Stimulated activated CD8-positive, alpha-beta memory T cell treated with anti-CD3 and anti-CD28 coated beads, Interleukin-4, amount 100 ng/mL, for 4 hours (primary cell): ENCODE data around the gene ICAM2.
A peak's percentile ranks its signal among the peaks of the same experiment; 100 is the strongest.
"Not testable (repeated sequence)": the region's sequence is repeated elsewhere in the genome, so short reads cannot be mapped to it uniquely, and the experiment has no call there.

Experiments used
- DNase-seq, 2 donors: peaks; one replicate each; pipeline ENCODE4 v3.0.0-alpha.2; 2020; ENCODE audit warnings: low read depth in 2 of 2, low spot score in 1 of 2

The ICAM2 gene

DNA sequence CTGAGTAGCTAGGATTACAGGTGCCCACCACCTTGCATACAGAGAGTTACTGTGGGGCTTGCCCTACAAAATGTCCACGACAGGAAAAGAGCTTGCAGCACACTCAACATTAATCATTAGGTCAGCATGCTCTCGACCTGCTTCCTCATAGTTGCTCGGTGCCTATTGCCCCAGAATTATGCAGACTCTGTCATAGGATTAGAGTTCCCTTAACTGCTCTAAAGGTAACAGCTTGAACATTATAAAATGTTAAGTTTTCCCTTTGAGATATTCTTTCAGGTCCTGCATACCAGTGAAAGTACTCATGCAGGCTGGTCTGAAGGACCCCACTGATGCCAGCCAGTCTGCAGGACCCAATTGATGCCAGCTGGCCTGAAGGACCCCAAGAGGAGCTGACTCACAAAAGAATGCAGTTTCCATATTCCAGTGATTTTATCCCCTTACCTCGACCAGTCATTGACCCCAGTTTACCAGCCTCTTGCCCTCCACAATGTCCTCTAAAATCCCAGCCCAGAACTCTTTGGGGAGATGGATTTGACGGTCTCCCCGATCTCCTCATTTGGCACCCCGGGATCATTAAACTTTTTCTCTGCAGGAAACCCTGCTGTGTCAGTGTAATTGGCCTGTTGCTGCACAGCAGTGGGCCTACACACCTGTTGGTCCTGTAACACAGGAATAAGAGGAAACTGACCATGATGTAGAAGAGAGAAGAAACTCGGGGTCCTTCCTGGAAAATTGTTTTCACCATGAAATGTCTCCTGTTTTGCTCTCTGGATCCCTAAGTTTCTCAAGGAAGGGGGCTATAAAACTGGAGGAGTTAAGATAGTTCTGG lies 10.6 kb downstream of the ICAM2 start:
- DNase-seq: no peak

DNA sequence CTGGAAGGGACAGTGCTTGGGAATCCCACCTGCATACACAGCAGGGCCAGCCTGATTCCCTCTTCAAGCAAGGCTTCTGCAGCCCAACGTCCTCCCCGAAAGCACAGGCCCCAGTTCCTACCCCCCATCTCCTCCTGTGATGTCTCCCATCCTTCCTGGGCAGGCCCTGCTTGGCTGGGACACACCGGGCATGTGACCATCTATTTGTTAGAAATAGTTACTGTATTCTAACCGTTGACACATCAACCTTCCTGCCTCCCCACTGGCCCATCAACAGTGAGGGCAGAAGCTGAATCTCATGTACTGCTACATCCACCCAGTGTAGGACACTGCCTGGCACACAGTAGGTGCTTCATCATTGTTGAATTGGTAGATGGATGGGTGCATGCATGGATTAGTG lies 11.6 kb downstream of the ICAM2 start:
- DNase-seq: no peak

DNA sequence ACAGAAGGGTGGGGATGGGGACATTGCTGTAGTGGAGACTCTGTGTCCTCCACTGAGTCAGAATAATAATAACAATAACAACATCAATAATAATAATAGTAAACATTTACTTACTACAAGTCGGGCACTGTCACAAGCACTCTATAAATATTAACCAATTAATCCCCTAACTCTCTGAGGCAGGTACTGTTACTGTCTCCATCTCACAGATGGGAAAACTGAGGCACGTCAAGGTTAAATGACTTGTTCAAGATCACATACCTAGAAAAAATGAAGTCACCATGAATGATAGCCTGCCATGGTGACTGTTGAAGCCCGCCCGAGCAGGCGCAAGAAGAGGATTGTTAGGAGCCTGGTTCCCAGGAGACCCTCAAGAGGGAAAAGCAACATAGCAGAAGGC lies 12.1 kb downstream of the ICAM2 start:
- no peak for DNase-seq

DNA sequence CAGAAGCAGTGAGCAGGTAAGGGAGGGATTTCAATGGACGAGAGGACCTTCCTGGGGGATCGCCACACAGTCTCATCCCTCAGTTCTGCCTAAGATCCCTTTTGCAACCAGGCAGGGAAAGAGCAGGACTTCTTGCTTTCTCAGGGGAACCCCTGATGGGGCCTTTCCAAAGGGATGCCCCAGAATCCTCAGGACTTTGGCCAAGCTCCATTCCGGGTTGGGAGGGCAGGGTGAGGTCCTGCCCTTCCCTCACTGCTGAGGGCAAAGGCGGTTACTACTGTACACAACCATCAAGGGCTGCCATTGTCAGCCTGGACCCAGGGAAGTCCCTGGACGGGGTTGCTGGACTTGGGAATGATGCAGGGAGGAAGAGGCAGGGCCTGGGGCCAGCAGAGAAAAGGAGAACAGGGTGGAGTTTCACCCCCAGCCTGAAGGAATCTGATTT lies 12.6 kb downstream of the ICAM2 start:
- DNase-seq: no peak

DNA sequence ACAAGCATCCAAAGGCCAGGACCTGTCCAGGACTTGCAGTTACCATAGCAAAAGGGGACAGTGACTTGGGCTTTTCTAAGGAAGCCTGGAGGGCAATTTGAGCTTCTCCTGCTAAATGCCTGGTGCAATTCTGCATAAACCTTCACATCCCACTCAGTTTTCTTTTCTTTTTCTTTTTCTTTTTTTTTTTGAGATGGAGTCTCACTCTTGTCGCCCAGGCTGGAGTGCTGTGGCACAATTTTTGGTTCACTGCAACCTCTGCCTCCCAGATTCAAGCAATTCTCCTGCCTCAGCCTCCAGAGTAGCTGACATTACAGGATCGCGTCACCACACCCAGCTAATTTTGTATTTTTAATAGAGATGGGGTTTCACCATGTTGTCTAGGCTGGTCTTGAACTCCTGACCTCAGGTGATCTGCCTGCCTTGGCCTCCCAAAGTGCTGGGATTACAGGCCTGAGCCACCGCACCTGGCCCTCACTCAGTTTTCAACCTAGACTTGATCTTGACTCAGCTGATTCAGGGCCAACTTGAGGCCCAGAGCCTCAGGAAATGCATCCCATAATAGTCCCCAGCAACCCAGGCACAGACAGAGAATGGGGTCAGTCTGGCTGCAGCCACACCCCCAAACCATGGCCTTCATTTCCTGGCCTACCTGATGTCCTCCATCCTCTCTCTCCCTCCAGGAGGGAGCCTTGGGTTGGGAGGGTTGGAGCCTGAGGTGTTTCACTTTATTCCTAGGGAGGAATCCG lies 13.2 kb downstream of the ICAM2 start:
- not testable (repeated sequence) for DNase-seq

DNA sequence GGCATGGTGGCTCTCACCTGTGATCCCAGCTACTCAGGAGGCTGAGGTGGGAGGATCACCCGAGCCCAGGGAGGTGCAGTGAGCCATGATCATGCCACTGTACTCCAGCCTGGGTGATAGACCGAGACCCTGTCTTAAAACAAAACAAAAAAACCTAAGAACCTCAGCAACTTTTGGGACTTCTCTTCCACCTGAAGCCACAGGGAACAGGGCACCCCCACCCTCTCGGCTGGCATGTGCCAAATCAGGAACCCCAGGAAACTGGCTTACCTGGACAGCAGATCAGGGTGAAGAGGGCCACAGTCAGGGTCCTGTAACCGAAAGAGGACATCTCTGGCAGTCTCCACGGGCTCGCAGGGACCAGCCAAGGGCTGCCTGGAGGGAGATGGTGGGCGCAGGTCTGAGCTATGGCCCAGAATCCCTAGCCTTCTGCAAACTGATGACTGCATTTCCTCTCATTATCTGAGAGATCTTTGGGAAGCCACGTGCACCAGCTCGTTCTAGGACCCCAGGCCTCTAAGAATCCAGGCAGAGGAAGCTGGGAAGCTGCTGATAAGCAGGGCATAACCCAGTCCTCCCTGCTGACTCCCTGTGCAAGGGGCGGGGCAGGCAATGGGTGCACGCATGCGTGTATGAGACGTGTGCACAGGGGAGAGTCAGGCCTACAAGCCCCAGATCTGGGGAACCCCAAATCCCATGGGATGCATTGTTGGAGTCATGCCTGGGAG lies 13.9 kb downstream of the ICAM2 start:
- DNase-seq: no peak

DNA sequence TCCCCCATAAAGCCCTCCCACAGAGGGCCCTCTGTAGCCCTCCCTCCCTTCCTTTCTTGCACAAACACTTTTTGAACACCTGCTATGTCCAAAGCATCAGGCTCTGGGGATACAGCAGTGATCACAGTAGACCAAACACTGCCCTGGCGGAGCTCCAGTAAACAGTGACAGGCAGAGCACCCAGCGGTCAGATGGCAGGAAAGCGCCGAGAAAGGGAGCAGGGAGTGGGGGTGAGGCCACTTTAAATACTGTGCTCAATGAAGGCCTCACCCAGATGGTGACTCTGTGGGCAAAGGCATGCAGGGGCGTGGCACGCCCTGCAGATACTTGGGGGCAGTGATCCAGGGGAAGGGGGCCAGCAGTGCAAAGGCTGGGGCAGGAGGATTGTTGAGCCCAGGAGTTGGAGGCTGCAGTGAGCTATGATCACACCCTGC lies 14.7 kb downstream of the ICAM2 start:
- no peak for DNase-seq

DNA sequence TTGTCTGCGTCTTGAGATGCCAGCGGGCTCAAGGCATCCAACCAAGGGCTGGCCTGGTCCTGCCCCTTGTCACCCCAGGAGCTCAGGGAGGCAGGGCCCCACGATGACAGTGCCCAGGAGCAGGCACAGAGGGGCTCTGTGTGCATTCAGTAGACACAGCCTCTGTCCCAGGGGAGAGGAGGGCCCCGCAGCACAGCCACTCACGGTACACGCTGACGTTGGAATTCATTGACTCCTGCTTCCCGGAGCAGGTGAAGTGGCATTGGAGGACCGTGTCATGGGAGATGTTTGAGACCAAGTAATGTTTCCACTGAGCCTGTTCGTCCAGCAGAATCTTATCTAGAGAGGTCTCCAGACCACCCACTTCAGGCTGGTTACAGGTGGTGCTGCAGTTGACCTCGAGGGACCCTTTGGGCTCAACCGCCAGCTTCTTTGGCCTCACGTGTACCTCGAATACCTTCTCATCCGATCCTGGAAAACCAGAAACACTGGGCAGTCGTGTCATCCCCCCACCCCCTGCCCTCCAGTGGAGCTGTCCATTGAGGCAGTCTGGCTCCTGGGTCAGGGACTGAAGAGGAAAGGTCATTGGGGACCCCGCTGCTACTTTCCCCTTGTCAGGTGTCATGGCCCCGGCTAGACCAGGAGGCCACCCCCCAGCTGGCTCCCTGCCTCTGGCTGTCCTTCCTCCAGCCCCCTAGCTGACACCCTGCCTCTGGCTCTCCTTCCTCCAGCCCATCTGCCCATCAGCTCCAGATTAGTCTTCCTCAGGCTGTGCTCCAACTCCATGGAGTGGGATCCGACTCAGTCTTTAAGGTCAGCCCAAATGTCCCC lies 15.3 kb downstream of the ICAM2 start:
- no peak for DNase-seq

DNA sequence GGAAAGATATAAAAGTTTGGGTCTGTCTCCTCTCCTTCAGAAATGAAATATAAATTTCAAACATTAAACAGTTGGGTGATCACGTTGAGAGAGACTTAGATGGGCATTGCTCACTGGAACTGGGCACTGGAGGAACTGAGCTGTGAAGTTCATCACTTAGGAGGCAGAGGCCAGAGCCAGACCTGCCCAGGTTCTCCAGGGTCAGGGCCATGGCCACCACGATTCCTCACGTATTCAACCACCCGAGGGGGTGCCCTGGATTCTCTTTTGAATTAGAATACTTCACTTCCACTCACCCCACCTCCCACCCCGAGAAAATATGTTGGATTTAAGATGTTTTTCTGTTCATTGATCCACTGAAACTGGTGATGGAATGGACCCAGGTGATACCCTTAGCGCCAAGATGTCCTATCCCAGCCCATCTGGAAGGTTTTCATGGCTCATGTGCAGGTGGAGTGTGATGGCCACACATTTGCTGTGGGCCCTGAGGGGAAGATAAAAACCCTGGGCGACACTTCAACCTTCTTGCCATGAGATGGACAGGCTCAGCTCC lies 16.1 kb downstream of the ICAM2 start:
- no peak for DNase-seq

DNA sequence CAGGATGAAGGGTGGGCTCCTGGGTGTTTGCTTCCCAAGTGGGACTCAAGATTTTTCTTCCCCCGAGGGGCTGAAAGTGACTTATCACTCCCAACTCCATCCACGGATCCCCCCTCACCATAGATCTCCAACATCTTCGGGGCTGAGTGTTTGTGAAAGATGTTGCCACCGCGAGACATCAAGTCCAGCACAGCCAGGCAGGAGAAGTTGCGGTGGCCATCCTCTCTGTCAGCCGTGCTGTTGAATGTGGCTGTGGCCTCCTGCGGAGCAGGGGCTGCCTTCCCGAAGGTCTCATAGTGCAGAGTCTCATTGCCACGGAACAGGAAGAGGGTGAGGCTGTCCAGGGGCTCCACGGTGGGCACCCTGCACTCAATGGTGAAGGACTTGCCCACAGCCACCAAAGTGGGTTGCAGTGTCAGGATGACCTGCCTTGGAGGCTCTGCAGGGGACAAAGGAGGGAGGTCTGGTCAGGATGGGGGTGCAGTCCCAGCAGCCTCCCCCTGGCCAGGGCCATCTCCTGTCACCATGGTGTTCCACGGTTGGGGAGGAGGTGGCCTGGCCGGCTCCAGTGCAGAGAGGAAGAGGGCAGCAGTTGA lies 16.8 kb downstream of the ICAM2 start:
- no peak for DNase-seq

DNA sequence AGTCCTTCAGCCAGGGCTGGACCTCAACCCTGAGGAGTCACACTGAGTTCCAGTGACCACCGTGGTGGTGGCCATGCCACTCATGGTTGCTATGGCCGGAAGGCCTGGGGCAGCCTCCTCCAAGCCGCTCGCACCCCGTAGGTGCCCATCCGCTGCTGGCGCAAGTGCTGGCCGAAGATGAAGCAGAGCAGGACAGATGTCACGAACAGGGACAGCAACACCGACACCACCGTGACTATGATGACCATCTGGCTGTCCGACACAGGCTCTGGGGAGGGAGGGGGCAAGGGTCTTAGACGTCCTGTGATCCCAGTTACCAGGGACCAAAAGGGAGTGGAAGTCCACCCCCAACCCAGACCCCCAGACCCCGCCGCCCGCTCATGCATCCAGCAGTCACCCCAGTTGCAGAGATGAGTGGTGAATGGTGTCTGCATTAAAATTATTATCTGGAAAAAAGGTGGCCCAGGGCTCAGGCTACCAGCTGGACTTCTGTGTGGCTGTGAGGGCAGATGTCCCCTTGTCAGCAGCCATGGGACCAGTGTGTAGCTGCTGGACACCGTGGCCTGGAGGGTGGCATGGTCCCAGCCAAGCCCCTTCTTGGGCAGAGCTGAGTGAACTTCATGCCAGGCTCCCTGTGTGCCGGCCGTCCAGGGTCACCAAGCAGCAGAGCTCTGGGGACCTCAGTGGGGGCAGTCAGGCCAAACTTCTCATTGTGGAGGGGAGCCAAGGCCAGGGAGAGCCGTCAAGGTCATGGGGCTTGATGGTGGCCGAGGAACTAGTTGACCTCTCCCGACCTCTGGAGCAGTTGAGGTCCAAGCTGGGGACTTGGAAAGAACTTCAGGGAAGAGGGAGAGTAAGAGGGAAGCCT lies 17.5 kb downstream of the ICAM2 start:
- no peak for DNase-seq

DNA sequence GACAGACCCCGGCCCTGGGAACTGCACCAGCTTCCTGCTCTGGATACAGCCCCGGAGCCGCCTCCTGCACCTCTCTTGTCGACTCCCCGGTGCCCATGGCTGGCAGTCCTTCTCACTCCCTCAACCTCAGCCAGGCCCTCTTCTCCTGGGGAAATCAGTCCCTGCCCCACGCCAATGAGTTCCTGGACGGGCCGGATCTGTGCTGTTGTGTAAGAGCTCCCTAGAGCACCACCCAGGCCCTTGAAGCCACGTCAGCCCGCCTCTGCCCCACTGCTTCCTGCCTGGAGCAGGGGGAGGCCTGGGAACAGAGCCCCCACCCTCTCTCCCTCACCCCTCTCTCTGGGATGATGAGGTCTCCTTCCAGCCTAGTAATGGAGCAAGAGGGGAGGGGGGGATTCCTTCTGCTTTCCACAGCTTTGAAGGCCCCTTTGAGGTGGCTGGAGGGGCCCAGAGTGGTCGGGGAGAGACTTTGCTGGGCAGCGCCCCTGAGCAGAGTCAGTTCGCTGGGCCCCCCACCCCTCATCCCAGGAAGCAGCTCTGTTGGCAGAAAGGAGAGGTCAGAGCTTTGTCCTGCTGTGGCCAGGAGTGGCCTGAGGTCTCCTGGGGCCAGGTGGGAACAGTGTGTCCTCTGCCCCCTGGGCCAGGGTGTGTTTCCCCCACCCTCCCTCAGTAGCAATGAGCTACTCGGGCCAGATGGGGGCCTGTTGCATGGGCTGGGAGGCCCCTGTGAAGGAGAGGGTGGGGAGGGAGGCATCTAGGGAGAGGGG lies 18.5 kb downstream of the ICAM2 start:
- DNase-seq: no peak

DNA sequence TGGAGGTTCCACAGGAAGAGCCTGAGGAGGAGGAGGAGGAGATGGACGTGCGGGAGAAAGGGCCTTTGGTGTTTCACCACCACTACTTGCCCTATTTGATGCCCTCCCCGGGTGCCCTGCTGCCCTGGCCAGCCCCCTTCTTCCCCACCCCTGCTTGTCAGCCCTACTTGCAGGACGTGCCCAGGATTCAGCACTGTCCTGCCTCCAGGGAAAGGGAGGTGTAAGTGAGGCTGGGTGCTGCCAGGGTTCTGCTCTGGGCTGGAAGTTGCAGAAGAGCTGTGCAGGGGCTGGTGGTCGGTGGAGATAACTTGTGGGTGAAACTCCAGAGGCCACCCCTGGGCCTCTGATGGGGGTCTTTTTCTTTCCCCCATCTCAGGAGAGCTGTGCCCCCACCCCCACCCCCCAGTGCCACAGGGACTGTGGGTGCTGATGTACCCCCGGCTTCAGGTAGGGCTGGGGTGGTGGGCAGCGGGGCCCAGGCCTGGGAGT lies 19.3 kb downstream of the ICAM2 start:
- DNase-seq: no peak

DNA sequence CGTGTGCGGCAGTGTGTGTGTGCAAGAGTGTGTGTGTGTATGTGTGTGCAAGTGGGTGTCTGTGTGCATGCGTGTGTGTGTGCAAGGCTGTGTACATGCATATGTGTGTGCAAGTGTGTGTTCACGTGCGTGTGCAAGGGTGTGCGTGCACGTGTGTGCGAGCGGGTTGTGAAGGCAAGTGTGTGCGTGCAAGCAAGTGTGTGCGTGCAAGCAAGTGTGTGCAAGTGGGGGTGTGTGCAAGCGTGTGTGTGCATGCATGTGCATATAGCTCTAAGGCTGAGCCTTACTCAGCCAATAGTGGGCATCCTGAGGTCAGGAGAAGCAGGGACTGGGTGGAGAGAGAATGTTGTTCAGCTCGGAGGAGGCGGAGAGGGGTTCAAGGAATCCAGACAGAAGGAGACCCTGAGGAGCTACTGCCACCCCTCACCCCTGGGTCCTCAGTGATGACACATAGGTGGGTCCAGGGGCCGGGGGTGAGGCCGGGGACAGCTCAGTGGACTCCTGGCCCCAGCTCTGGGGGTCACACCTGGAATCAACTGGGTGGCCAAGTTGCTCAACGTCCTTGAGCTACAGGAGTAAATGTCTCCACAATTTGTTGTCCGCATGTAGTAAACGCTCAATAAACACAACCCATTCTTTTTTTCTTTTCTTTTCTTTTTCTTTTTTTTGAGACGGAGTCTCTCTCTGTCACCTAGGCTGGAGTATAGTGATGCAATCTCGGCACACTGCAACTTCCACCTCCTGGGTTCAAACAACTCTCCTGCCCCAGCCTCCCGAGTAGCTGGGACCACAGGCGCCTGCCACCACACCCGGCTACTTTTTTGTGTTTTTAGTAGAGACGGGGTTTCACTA lies 20.5 kb downstream of the ICAM2 start:
- no peak for DNase-seq

DNA sequence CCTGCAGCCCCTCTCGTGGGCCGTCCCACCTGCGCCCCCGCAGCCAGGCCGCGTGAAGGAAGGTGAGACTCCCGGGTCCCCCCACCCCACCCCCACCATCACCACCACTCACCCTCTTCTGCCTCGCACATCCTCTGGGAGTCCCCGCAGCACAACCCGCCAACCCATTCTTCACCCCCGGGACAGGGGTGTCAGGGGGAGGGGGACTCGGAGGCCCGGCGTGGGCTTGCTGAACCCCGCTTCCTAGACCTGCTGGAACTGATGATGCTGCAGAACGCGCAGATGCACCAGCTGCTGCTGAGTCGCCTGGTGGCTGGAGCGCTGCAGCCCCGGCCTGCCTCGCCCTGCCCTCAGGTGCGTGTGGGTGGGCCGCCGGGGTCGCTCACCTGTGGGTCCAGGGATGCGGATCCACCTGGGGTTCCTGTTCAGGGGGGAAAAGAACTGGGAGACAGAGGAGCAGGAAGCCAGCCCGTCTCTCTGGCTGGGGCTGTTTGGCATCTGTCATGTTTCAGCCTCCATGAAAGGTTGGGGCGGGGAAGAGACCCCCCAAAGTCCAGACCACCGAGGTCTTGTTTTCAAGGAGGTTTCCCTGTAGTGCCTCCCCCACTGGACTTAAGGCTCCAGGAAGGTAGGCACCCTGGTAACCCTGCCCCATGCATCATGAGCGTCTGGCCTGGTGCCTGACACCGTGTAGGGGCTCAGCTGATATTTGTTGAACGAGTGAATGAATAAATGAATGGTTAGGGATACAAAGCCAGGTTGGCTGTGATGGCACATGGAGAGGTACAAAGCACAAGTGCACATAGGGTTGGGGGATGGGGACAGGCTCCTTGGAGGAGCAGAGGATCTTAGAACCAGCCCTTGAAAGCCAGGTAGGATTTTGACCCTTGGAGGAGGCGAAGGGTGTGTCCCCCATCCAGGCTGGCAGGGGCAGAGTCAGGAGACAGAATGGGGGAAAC lies 21.4 kb downstream of the ICAM2 start:
- DNase-seq: no peak

DNA sequence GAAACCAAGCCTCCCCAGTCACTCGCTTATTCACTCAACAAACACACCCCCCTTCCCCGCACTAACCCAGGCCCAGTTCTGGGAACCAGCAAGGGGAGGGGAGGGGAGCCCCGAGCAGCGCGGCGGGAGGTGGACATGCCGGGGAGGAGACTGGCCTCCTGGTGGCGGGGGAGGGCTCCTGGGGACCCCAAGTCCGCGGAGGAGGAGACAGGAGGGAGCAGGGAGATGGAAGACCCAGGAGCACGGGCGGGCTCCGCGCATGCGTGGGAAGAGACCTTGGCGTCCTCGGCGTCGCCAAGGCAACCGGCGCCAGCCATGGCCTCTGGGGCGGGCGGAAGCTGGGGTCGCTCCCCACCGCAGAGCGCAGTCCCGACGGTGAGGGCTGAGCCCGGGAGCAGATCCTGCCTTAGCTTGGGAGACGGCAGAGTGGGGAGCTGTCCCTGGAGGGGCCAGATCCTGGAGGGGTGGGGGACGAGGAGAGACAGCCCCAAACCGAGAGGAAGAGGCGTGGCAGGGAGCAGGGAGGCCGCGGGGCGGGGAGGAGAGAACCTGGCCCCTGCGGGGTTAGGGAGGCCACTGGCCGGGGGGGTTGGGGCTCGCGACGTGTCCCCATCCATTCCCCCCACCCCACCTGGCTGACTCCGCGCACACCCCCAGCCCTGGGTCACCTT lies 22.2 kb downstream of the ICAM2 start, which contains the start of gene PRR29:
Gene PRR29, plus strand, starts transcription at position 302 of the 671 bp plus-strand sequence. Its CDS starts 14 bp downstream, at position 316.
- peak; percentile 35 to 39 for DNase-seq
